Measurements from ENCODE around the gene PLA2R1. TPM values are rescaled to one million over a fixed set of nuclear protein-coding genes. Genes with fewer than 3 reads are reported as not detected.

PLA2R1 gene
- total and polyA plus RNA-seq, 7 donors, result 0.17 to 0.97 (median 0.26) TPM

DNA sequence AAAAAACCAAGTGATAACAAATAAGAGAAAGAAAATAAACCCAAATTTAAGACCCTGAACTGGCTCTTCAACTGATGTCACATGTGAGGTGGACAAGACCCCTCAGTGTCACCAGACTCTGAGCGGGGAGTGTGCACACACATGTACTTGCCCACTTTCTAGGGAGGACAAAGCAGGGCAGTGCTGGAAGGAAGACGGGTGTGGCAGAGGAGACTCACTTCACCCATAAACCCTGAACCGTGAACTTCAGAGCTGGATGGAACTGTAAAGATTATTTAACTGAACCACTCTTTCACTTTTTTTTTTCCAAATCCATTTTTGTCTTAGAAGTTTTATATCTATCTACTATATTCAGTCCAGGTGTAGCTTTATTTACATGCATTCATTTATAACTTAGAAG, 12.3 kb downstream of the PLA2R1 start:
- peaks cover 5% of the 10 kb centered on the region for H3K4me1 ChIP-seq
- no peak overlapping the region for H3K4me3 ChIP-seq
- ATAC-seq, result no peak
- DNase-seq, result no peak
- no peaks in the 10 kb centered on the region for H3K9me3 ChIP-seq
- no peaks in the 10 kb centered on the region for H3K27me3 ChIP-seq (ENCODE audit: insufficient read depth in 3 of 3, low read length in 2 of 3)
- H3K27ac ChIP-seq, result no peak overlapping the region
- whole genome bisulfite sequencing, 3 donors, result 89 to 91% (median 90%) methylated on average over 3 of the region's 3 CpGs
- intact Hi-C loops (cut with DNase I), result no loop called here
- H3K36me3 ChIP-seq (ENCODE audit: insufficient read depth in 1 of 2, low read depth in 1 of 2), result no peaks in the 10 kb centered on the region
- TF ChIP-seq, protein P1, sequence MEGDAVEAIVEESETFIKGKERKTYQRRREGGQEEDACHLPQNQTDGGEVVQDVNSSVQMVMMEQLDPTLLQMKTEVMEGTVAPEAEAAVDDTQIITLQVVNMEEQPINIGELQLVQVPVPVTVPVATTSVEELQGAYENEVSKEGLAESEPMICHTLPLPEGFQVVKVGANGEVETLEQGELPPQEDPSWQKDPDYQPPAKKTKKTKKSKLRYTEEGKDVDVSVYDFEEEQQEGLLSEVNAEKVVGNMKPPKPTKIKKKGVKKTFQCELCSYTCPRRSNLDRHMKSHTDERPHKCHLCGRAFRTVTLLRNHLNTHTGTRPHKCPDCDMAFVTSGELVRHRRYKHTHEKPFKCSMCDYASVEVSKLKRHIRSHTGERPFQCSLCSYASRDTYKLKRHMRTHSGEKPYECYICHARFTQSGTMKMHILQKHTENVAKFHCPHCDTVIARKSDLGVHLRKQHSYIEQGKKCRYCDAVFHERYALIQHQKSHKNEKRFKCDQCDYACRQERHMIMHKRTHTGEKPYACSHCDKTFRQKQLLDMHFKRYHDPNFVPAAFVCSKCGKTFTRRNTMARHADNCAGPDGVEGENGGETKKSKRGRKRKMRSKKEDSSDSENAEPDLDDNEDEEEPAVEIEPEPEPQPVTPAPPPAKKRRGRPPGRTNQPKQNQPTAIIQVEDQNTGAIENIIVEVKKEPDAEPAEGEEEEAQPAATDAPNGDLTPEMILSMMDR (IDR thresholded peaks at IDR 0.05), result no peak

DNA sequence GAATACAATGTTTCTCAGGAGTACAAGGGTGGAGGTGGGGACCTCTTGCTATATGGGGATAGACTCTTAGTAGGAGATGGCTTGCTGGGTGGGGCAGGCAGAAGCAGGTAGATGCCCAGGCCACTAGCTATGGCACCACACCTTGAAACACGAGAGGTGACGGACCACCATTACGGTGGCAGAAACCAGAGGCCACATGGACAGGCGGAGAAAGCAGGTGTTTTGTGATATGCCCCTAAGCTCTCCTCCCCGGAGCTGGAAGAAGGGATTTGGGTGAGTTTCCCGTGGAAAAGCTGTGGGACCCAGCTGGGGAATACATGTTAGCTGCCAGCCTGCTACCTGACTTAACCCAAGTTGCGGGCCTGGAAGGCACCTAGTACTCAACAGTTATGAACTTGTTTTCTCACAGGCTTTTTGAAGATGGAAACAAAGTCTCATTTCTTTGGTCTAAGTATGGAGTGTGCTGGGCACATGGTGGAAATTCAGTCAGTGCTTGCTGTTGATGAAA, 16.7 kb downstream of the PLA2R1 start:
- H3K27ac ChIP-seq, result no peak overlapping the region
- ATAC-seq (no peak), DNase-seq (no peak)
- no peak overlapping the region for H3K4me3 ChIP-seq
- no peaks in the 10 kb centered on the region for H3K4me1 ChIP-seq
- no peaks in the 10 kb centered on the region for H3K36me3 ChIP-seq (ENCODE audit: insufficient read depth in 1 of 2, low read depth in 1 of 2)
- 76 to 79% (median 78%) methylated on average over 7 of the region's 7 CpGs for WGBS, 3 donors
- H3K27me3 ChIP-seq (ENCODE audit: insufficient read depth in 3 of 3, low read length in 2 of 3), result no peaks in the 10 kb centered on the region
- intact Hi-C loops (cut with DNase I), result no loop called here
- TF ChIP-seq, protein P1 (IDR thresholded peaks at IDR 0.05), result no peak
- no peaks in the 10 kb centered on the region for H3K9me3 ChIP-seq

DNA sequence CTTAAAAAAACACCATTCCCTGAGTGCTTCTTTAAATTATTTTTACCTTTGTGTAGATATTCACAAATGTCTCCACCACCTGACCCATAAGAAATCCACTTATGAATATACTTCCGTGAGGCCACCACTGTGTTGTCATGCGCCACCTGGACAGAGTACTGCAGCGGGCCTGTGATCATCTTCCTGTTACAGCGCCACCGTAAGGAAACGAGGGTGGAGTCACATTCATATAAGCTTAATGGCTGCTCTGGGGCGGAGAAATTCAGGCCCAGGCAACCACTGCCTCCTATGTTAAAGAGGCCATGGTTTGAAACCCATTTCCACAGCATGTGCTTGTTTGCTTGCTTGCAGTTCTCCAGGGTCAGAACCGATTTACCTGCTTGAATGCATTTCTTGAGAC, 17.7 kb downstream of the PLA2R1 start:
- Histone ChIP-seq H3K27ac (no peak overlapping the region), H3K9me3 (no peaks in the 10 kb centered on the region), H3K4me1 (peaks cover 2% of the 10 kb centered on the region), H3K27me3 (ENCODE audit: insufficient read depth in 3 of 3, low read length in 2 of 3) (no peaks in the 10 kb centered on the region), H3K4me3 (no peak overlapping the region), H3K36me3 (ENCODE audit: insufficient read depth in 1 of 2, low read depth in 1 of 2) (no peaks in the 10 kb centered on the region)
- 90 to 92% (median 92%) methylated on average over 8 of the region's 8 CpGs for WGBS, 3 donors
- intact Hi-C loops (cut with DNase I), result no loop called here
- no peak for DNase-seq
- ATAC-seq, result no peak
- TF ChIP-seq, protein P1 (IDR thresholded peaks at IDR 0.05), result no peak

DNA sequence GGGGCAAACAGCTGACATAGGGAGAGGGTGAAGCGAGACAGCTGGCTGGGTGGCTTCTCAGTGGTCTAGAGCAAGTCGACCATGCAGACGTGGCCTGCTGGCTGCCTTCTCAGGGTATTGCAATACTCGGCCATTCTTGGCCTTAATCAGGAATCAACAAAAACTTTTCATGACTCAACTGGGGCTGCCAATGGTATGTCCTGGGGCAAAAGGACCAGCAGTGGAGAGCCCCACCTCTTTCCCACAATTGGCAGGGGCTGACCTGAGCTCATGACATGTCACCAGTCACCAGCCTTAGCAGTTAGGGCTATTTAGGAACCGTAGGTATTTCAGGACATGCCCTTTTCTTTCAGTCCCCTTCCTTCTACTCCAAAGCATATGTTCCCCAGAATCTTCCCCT, 19.1 kb downstream of the PLA2R1 start:
- ATAC-seq (no peak), DNase-seq (no peak)
- Histone ChIP-seq H3K36me3 (ENCODE audit: insufficient read depth in 1 of 2, low read depth in 1 of 2) (no peaks in the 10 kb centered on the region), H3K9me3 (no peaks in the 10 kb centered on the region), H3K4me1 (peaks cover 11% of the 10 kb centered on the region), H3K27ac (no peak overlapping the region), H3K27me3 (ENCODE audit: insufficient read depth in 3 of 3, low read length in 2 of 3) (no peaks in the 10 kb centered on the region), H3K4me3 (no peak overlapping the region)
- intact Hi-C loops (cut with DNase I), result no loop called here
- TF ChIP-seq, protein P1 (IDR thresholded peaks at IDR 0.05), result no peak
- WGBS, 3 donors, result 63 to 83% (median 70%) methylated on average over 5 of the region's 5 CpGs

DNA sequence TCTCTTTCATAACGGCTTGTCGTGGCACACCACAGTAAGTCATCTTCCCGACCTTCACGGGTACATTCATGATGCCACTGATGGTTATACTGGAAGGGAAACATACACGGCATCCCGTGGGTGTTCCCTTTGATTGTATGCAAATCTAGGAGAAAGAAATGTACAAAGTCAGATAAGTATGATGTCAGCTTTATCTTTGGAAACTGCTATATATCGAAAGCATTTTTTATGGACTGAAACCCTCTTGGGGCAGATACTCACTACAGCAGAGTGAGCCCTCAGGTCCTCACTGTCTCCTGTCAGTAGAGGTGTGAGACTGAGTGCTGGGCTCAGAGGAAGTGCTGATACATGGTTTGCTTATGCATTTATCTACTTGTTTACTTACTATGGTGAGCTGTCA, 20.4 kb downstream of the PLA2R1 start:
- Histone ChIP-seq H3K4me1 (peaks cover 11% of the 10 kb centered on the region), H3K27me3 (ENCODE audit: insufficient read depth in 3 of 3, low read length in 2 of 3) (no peaks in the 10 kb centered on the region), H3K9me3 (no peaks in the 10 kb centered on the region), H3K4me3 (no peak overlapping the region), H3K36me3 (ENCODE audit: insufficient read depth in 1 of 2, low read depth in 1 of 2) (no peaks in the 10 kb centered on the region), H3K27ac (no peak overlapping the region)
- TF ChIP-seq, protein P1 (IDR thresholded peaks at IDR 0.05), result no peak
- intact Hi-C loops (cut with DNase I), result no loop called here
- ATAC-seq (no peak), DNase-seq (no peak)
- 87 to 90% (median 87%) methylated on average over 7 of the region's 7 CpGs for WGBS, 3 donors
